Neural progenitor cell (in vitro differentiated cells): Measurements from ENCODE around the gene RAB40A. TPM values are rescaled to one million over a fixed set of nuclear protein-coding genes. Genes with fewer than 3 reads are reported as not detected.

Source experiments
- DNase-seq: peaks from one replicate; pipeline ENCODE4 v3.0.0-alpha.2; 2016; ENCODE audit warnings: low spot score
- H2AFZ ChIP-seq: fragments of 200-600 bp; sonication (generic); replicated peaks from 2 replicates; pipeline ENCODE4 v1.6.1; 2016; ENCODE audit warnings: antibody characterized with exemption
- H3F3A ChIP-seq: fragments of 200-600 bp; sonication (generic); 2 replicates; pipeline ENCODE4 v1.6.1; 2016; ENCODE audit warnings: antibody characterized with exemption, low read depth
- H3K27ac ChIP-seq: fragments of 200-600 bp; sonication (generic); 2 replicates; pipeline ENCODE4 v1.5.1; 2016; ENCODE audit warnings: mild to moderate bottlenecking
- H3K27me3 ChIP-seq: fragments of 200-600 bp; sonication (generic); 2 replicates; pipeline ENCODE4 v1.6.1; 2016; ENCODE audit warnings: mild to moderate bottlenecking, moderate library complexity
- H3K36me3 ChIP-seq: fragments of 200-600 bp; sonication (generic); 2 replicates; pipeline ENCODE4 v1.5.1; 2016
- H3K4me1 ChIP-seq: fragments of 200-600 bp; sonication (generic); 2 replicates; pipeline ENCODE4 v1.6.1; 2016; ENCODE audit warnings: mixed run types
- H3K4me2 ChIP-seq: fragments of 200-600 bp; sonication (generic); 2 replicates; pipeline ENCODE4 v1.6.1; 2016
- H3K4me3 ChIP-seq: fragments of 200-600 bp; sonication (generic); 2 replicates; pipeline ENCODE4 v1.5.1; 2016
- H3K79me2 ChIP-seq: fragments of 200-600 bp; sonication (generic); 2 replicates; pipeline ENCODE4 v1.6.1; 2016; ENCODE audit warnings: low read depth
- H3K9ac ChIP-seq: fragments of 200-600 bp; sonication (generic); 2 replicates; pipeline ENCODE4 v1.6.1; 2016
- H3K9me3 ChIP-seq: fragments of 200-600 bp; sonication (generic); 2 replicates; pipeline ENCODE4 v1.5.1; 2016; ENCODE audit warnings: low read depth
- H4K20me1 ChIP-seq: fragments of 200-600 bp; sonication (generic); 2 replicates; pipeline ENCODE4 v1.6.1; 2016; ENCODE audit warnings: low read depth
- H3K27ac Mint-ChIP-seq: 3 replicates; pipeline ENCODE4 v1.8.0; 2021; ENCODE audit warnings: mixed read lengths
- H3K27me3 Mint-ChIP-seq: 2 replicates; pipeline ENCODE4 v1.8.0; 2022; ENCODE audit warnings: low read depth, mild to moderate bottlenecking, inconsistent platforms, moderate library complexity, mixed read lengths; ENCODE audit not compliant: insufficient read depth
- H3K36me3 Mint-ChIP-seq: 3 replicates; pipeline ENCODE4 v1.8.0; 2021; ENCODE audit warnings: mixed read lengths
- H3K4me1 Mint-ChIP-seq: 3 replicates; pipeline ENCODE4 v1.8.0; 2021; ENCODE audit warnings: mixed read lengths
- H3K4me3 Mint-ChIP-seq: 3 replicates; pipeline ENCODE4 v1.8.0; 2021; ENCODE audit warnings: mild to moderate bottlenecking, moderate library complexity, mixed read lengths
- H3K9me3 Mint-ChIP-seq: 3 replicates; pipeline ENCODE4 v1.8.0; 2020; ENCODE audit warnings: mixed read lengths
- CTCF ChIP-seq: fragments of 200-600 bp; sonication (generic); IDR thresholded peaks from 2 replicates; pipeline ENCODE4 v1.5.1; 2017; ENCODE audit warnings: antibody characterized with exemption, mild to moderate bottlenecking
- EZH2 ChIP-seq: fragments of 200-600 bp; sonication (generic); IDR thresholded peaks from 2 replicates; pipeline ENCODE4 v1.6.1; 2017; ENCODE audit warnings: antibody characterized with exemption, mild to moderate bottlenecking, moderate library complexity
- EZH2phosphoT487 ChIP-seq: fragments of 200-600 bp; sonication (generic); IDR thresholded peaks from 2 replicates; pipeline ENCODE4 v1.6.1; 2017; ENCODE audit warnings: antibody characterized with exemption
- total RNA-seq: library from RNA; depleted of rRNA; stranded (reverse); fragments of >200 nt; gene quantifications from 2 replicates; pipeline ENCODE4 v1.2.3, GENCODE V29; 2015; ENCODE audit warnings: low replicate concordance

Gene RAB40A
- total RNA-seq, 1 donor from 2014 or later: 0.60 TPM

- Histone ChIP-seq H3K27me3 (peaks cover 6% of the 10 kb centered on the region), H3K4me1 (no peaks in the 10 kb centered on the region), H3F3A (no peaks in the 10 kb centered on the region), H3K4me2 (no peak overlapping the region), H3K36me3 (no peaks in the 10 kb centered on the region), H4K20me1 (no peaks in the 10 kb centered on the region), H3K27ac (no peak overlapping the region), H3K9ac (no peak overlapping the region), H3K79me2 (no peaks in the 10 kb centered on the region), H2AFZ (no peak overlapping the region), H3K4me3 (no peak overlapping the region), H3K9me3 (no peaks in the 10 kb centered on the region)
- H3K27me3 Mint-ChIP-seq: peaks cover 4% of the 10 kb centered on the region
- DNase-seq: no peak
- TF ChIP-seq EZH2phosphoT487 (no peak), EZH2 (no peak), CTCF (no peak)
- H3K9me3 Mint-ChIP-seq: no peaks in the 10 kb centered on the region
- H3K4me1 Mint-ChIP-seq: peaks cover 5% of the 10 kb centered on the region
- H3K27ac Mint-ChIP-seq: no peak overlapping the region
- no peaks in the 10 kb centered on the region for H3K36me3 Mint-ChIP-seq
- no peak overlapping the region for H3K4me3 Mint-ChIP-seq
Measured at GRCh38 chrX:103535206-103535605, 15.9 kb upstream of the RAB40A start.

- no peaks in the 10 kb centered on the region for H3K79me2 ChIP-seq
- H3F3A ChIP-seq: no peaks in the 10 kb centered on the region
- no peaks in the 10 kb centered on the region for H3K9me3 Mint-ChIP-seq
- H3K4me3 ChIP-seq: peak overlapping the region; percentile 69
- peaks cover 6% of the 10 kb centered on the region for H3K27me3 ChIP-seq
- H2AFZ ChIP-seq: peak overlapping the region; percentile 99
- peak overlapping the region; percentile 87 for H3K4me2 ChIP-seq
- no peaks in the 10 kb centered on the region for H3K4me1 ChIP-seq
- DNase-seq: peak; percentile 74
- H3K36me3 ChIP-seq: no peaks in the 10 kb centered on the region
- H3K27ac Mint-ChIP-seq: peak overlapping the region; percentile 87
- H3K9ac ChIP-seq: no peak overlapping the region
- H3K36me3 Mint-ChIP-seq: no peaks in the 10 kb centered on the region
- H3K27me3 Mint-ChIP-seq: peaks cover 4% of the 10 kb centered on the region
- H3K9me3 ChIP-seq: no peaks in the 10 kb centered on the region
- TF ChIP-seq EZH2phosphoT487: no peak
- TF ChIP-seq EZH2: no peak
- TF ChIP-seq CTCF: peak; percentile 96
- H3K4me1 Mint-ChIP-seq: peaks cover 5% of the 10 kb centered on the region
- no peak overlapping the region for H3K27ac ChIP-seq
- no peaks in the 10 kb centered on the region for H4K20me1 ChIP-seq
- H3K4me3 Mint-ChIP-seq: peak overlapping the region; percentile 87
Measured at GRCh38 chrX:103533511-103534216, 14.4 kb upstream of the RAB40A start.

GRCh38 chrX:103531002-103531401 is 11.7 kb upstream of the RAB40A start:
- no peak for DNase-seq
- no peak overlapping the region for H3K4me3 ChIP-seq
- no peak overlapping the region for H3K27ac ChIP-seq
- no peaks in the 10 kb centered on the region for H3K4me1 ChIP-seq
- H3K27me3 Mint-ChIP-seq: peaks cover 2% of the 10 kb centered on the region
- H3K79me2 ChIP-seq: no peaks in the 10 kb centered on the region
- no peak overlapping the region for H3K9ac ChIP-seq
- peaks cover 6% of the 10 kb centered on the region for H3K27me3 ChIP-seq
- H3K4me2 ChIP-seq: no peak overlapping the region
- no peaks in the 10 kb centered on the region for H3K36me3 ChIP-seq
- no peaks in the 10 kb centered on the region for H4K20me1 ChIP-seq
- no peak overlapping the region for H2AFZ ChIP-seq
- no peak overlapping the region for H3K27ac Mint-ChIP-seq
- H3K4me3 Mint-ChIP-seq: no peak overlapping the region
- no peaks in the 10 kb centered on the region for H3K9me3 ChIP-seq
- no peaks in the 10 kb centered on the region for H3K9me3 Mint-ChIP-seq
- H3K4me1 Mint-ChIP-seq: peaks cover 5% of the 10 kb centered on the region
- no peaks in the 10 kb centered on the region for H3K36me3 Mint-ChIP-seq
- no peaks in the 10 kb centered on the region for H3F3A ChIP-seq
- TF ChIP-seq EZH2phosphoT487: no peak
- no peak for TF ChIP-seq EZH2

- H3K4me3 Mint-ChIP-seq: no peak overlapping the region
- H3K79me2 ChIP-seq: no peaks in the 10 kb centered on the region
- no peaks in the 10 kb centered on the region for H4K20me1 ChIP-seq
- no peak for DNase-seq
- peaks cover 2% of the 10 kb centered on the region for H3K27me3 Mint-ChIP-seq
- H3K9ac ChIP-seq: no peak overlapping the region
- no peaks in the 10 kb centered on the region for H3K9me3 ChIP-seq
- no peak for TF ChIP-seq EZH2phosphoT487
- no peak for TF ChIP-seq CTCF
- no peak for TF ChIP-seq EZH2
- no peaks in the 10 kb centered on the region for H3K9me3 Mint-ChIP-seq
- peaks cover 6% of the 10 kb centered on the region for H3K27me3 ChIP-seq
- H3K4me1 Mint-ChIP-seq: peaks cover 5% of the 10 kb centered on the region
- H3K4me3 ChIP-seq: no peak overlapping the region
- H3K4me2 ChIP-seq: no peak overlapping the region
- H3K27ac Mint-ChIP-seq: no peak overlapping the region
- no peak overlapping the region for H2AFZ ChIP-seq
- H3K36me3 Mint-ChIP-seq: no peaks in the 10 kb centered on the region
- no peak overlapping the region for H3K27ac ChIP-seq
- H3F3A ChIP-seq: no peaks in the 10 kb centered on the region
- no peaks in the 10 kb centered on the region for H3K4me1 ChIP-seq
- H3K36me3 ChIP-seq: no peaks in the 10 kb centered on the region
Measured at GRCh38 chrX:103530545-103530944, 11.3 kb upstream of the RAB40A start.
